SK-N-SH (cell line): ENCODE data around the gene CAPN5.

Experiments used
- CTCF ChIP-seq: fragments of 200-600 bp; sonication (generic); IDR thresholded peaks from 2 replicates; pipeline ENCODE4 v1.6.1; 2017; ENCODE audit warnings: antibody characterized with exemption, mild to moderate bottlenecking, moderate library complexity
- GABPA ChIP-seq: IDR thresholded peaks from 2 replicates; pipeline ENCODE4 v1.4.0; 2012; ENCODE audit warnings: low read depth, mild to moderate bottlenecking
- JUND ChIP-seq: IDR thresholded peaks from 2 replicates; pipeline ENCODE4 v1.4.0; 2012
- MAX ChIP-seq: IDR thresholded peaks from 2 replicates; pipeline ENCODE4 v1.4.0; 2012; ENCODE audit warnings: low read depth
- RAD21 ChIP-seq: IDR thresholded peaks from 2 replicates; pipeline ENCODE4 v1.6.1; 2012; ENCODE audit warnings: mild to moderate bottlenecking, low read length
- RCOR1 ChIP-seq: fragments of 150-350 bp; IDR thresholded peaks from 2 replicates; pipeline ENCODE4 v1.6.1; 2017; ENCODE audit warnings: antibody characterized with exemption, low read length
- REST ChIP-seq: IDR thresholded peaks from 2 replicates; pipeline ENCODE4 v1.6.1; 2012; ENCODE audit warnings: mild to moderate bottlenecking, low read depth, low read length, moderate library complexity
- TAF1 ChIP-seq: IDR thresholded peaks from 2 replicates; pipeline ENCODE4 v1.6.1; 2012; ENCODE audit warnings: low read depth, mild to moderate bottlenecking, low read length, moderate library complexity, borderline replicate concordance
- YY1 ChIP-seq: IDR thresholded peaks from 2 replicates; pipeline ENCODE4 v1.4.0; 2012; ENCODE audit warnings: low read depth, mild to moderate bottlenecking
- ZBTB33 ChIP-seq: IDR thresholded peaks from 2 replicates; pipeline ENCODE4 v1.4.0; 2012; ENCODE audit warnings: low read depth, borderline replicate concordance

GRCh38 chr11:77127920-77128691, 61.3 kb downstream of the CAPN5 start, which contains the start of gene MYO7A:
- TF ChIP-seq TAF1 = no peak
- no peak for TF ChIP-seq REST
- TF ChIP-seq ZBTB33 = no peak
- no peak for TF ChIP-seq JUND
- no peak for TF ChIP-seq CTCF
- TF ChIP-seq RAD21 = no peak
- TF ChIP-seq GABPA = no peak
- TF ChIP-seq MAX = no peak
- TF ChIP-seq YY1 = no peak
- TF ChIP-seq RCOR1 = no peak
